GM23338 (cell line): ENCODE results near the gene SETDB2. TPM values are rescaled to one million over a fixed set of nuclear protein-coding genes. Genes with fewer than 3 reads are reported as not detected.

Experiments used
- ATAC-seq: fragments of 200-7000 bp; cut with Tn5 transposase; 3 replicates; pipeline ENCODE4 v1.9.1; 2020
- DNase-seq: peaks from one replicate; pipeline ENCODE4 v3.0.0-alpha.2; 2015; ENCODE audit warnings: low spot score
- H2AFZ ChIP-seq: fragments of 200-600 bp; sonication (generic); 2 replicates; pipeline ENCODE4 v1.8.0; 2016; ENCODE audit warnings: antibody characterized with exemption, mild to moderate bottlenecking, moderate library complexity
- H3F3A ChIP-seq: fragments of 200-600 bp; sonication (generic); replicated peaks from 2 replicates; pipeline ENCODE4 v1.8.0; 2017; ENCODE audit warnings: antibody characterized with exemption, mixed run types, low read depth
- H3K27ac ChIP-seq: fragments of 200-600 bp; sonication (generic); 2 replicates; pipeline ENCODE4 v1.6.1; 2016; ENCODE audit warnings: low read depth
- H3K27me3 ChIP-seq: fragments of 200-600 bp; sonication (generic); 2 replicates; pipeline ENCODE4 v1.8.0; 2016; ENCODE audit warnings: mild to moderate bottlenecking, mixed run types, moderate library complexity; ENCODE audit not compliant: insufficient read depth
- H3K36me3 ChIP-seq: fragments of 200-600 bp; sonication (generic); 2 replicates; pipeline ENCODE4 v1.8.0; 2016; ENCODE audit warnings: mild to moderate bottlenecking; ENCODE audit not compliant: insufficient read depth
- H3K4me1 ChIP-seq: fragments of 200-600 bp; sonication (generic); 2 replicates; pipeline ENCODE4 v1.8.0; 2016; ENCODE audit warnings: mild to moderate bottlenecking, moderate library complexity; ENCODE audit not compliant: insufficient read depth
- H3K4me2 ChIP-seq: fragments of 200-600 bp; sonication (generic); 2 replicates; pipeline ENCODE4 v1.7.1; 2017; ENCODE audit warnings: mixed run types
- H3K4me3 ChIP-seq: fragments of 200-600 bp; sonication (generic); 2 replicates; pipeline ENCODE4 v1.6.1; 2016; ENCODE audit warnings: mixed run types
- H3K79me2 ChIP-seq: fragments of 200-600 bp; sonication (generic); replicated peaks from 2 replicates; pipeline ENCODE4 v1.8.0; 2017; ENCODE audit warnings: mild to moderate bottlenecking; ENCODE audit not compliant: insufficient read depth
- H3K9me2 ChIP-seq: fragments of 200-600 bp; sonication (generic); 2 replicates; pipeline ENCODE4 v1.8.0; 2017; ENCODE audit not compliant: insufficient read depth
- H4K20me1 ChIP-seq: fragments of 200-600 bp; sonication (generic); replicated peaks from 2 replicates; pipeline ENCODE4 v1.8.0; 2017; ENCODE audit warnings: mild to moderate bottlenecking; ENCODE audit not compliant: insufficient read depth
- H3K27ac Mint-ChIP-seq: 2 replicates; pipeline ENCODE4 v1.8.0; 2020; ENCODE audit warnings: inconsistent platforms, mild to moderate bottlenecking, moderate library complexity, mixed read lengths
- H3K27me3 Mint-ChIP-seq: 3 replicates; pipeline ENCODE4 v1.8.0; 2022; ENCODE audit warnings: low read depth, mild to moderate bottlenecking, moderate library complexity, mixed read lengths, inconsistent platforms; ENCODE audit not compliant: insufficient read depth, poor library complexity
- H3K36me3 Mint-ChIP-seq: 3 replicates; pipeline ENCODE4 v1.8.0; 2021; ENCODE audit warnings: low read depth, mild to moderate bottlenecking, inconsistent platforms, moderate library complexity, mixed read lengths
- H3K4me1 Mint-ChIP-seq: 3 replicates; pipeline ENCODE4 v1.8.0; 2020; ENCODE audit warnings: mild to moderate bottlenecking, inconsistent platforms, mixed read lengths
- H3K4me3 Mint-ChIP-seq: 3 replicates; pipeline ENCODE4 v1.8.0; 2021; ENCODE audit warnings: moderate library complexity, mild to moderate bottlenecking, inconsistent platforms, mixed read lengths
- H3K9me3 Mint-ChIP-seq: 3 replicates; pipeline ENCODE4 v1.8.0; 2020; ENCODE audit warnings: moderate library complexity, mild to moderate bottlenecking, inconsistent platforms, mixed read lengths
- CREB1 ChIP-seq: fragments of 250-450 bp; sonication (Bioruptor Pico); IDR thresholded peaks from 2 replicates; pipeline ENCODE4 v1.5.0; 2020; ENCODE audit warnings: low read depth, mild to moderate bottlenecking, moderate library complexity
- CTCF ChIP-seq, 2 experiments: fragments of 200-600 bp in 1 of 2; sonication (generic) in 1 of 2; conservative IDR thresholded peaks; 2 replicates each; pipeline versions ENCODE4 v1.5.1 to v1.6.1; 2016 to 2017; ENCODE audit warnings: antibody characterized with exemption in 2 of 2, low read depth in 2 of 2, mild to moderate bottlenecking in 2 of 2, moderate library complexity in 1 of 2
- ETS1 ChIP-seq: IDR thresholded peaks from 2 replicates; pipeline ENCODE4 v1.6.1; 2016; ENCODE audit warnings: antibody characterized with exemption
- EZH2phosphoT487 ChIP-seq: fragments of 200-600 bp; sonication (generic); IDR thresholded peaks from one replicate; pipeline ENCODE4 v1.8.1; 2018; ENCODE audit warnings: antibody characterized with exemption; ENCODE audit not compliant: unreplicated experiment
- REST ChIP-seq: IDR thresholded peaks from one replicate; pipeline ENCODE4 v1.6.1; 2018; ENCODE audit warnings: antibody characterized with exemption; ENCODE audit not compliant: unreplicated experiment
- ZNF114 ChIP-seq: fragments of 250-450 bp; sonication (Bioruptor Pico); IDR thresholded peaks from 2 replicates; pipeline ENCODE4 v1.5.0; 2020; ENCODE audit warnings: mild to moderate bottlenecking, moderate library complexity
- ZNF462 ChIP-seq: fragments of 250-450 bp; sonication (Bioruptor Pico); IDR thresholded peaks from 2 replicates; pipeline ENCODE4 v1.5.0; 2020; ENCODE audit warnings: mild to moderate bottlenecking, moderate library complexity
- polyA plus RNA-seq: library from polyadenylated mRNA; unstranded; fragments of >200 nt; fragmentation: Nextera tagmentation; extraction: Ambion mirVana; gene quantifications from 2 replicates; pipeline ENCODE4 v1.2.1, GENCODE V29; 2016
- total RNA-seq: library from RNA; depleted of rRNA; stranded (reverse); fragments of >200 nt; shearing (Covaris generic); gene quantifications from 2 replicates; pipeline ENCODE4 v1.2.3, GENCODE V29; 2014

The SETDB2 gene
- total and polyA plus RNA-seq, 2 experiments from 2014 or later: 4.6 to 5.8 TPM

- TF ChIP-seq ZNF462 (CRISPR knock-in tag) (no peak), CREB1 (CRISPR knock-in tag) (no peak)
Observed at GRCh38 chr13:49454388-49455006, 10.4 kb downstream of the SETDB2 start (continued).

- no peaks in the 10 kb centered on the region for H3K27me3 Mint-ChIP-seq
- H3K4me3 Mint-ChIP-seq: no peak overlapping the region
- Histone ChIP-seq H3K4me2 (no peak overlapping the region), H3K4me1 (no peaks in the 10 kb centered on the region), H3K36me3 (no peaks in the 10 kb centered on the region), H3F3A (no peaks in the 10 kb centered on the region), H3K9me2 (no peaks in the 10 kb centered on the region), H2AFZ (no peak overlapping the region), H3K4me3 (no peak overlapping the region), H4K20me1 (no peaks in the 10 kb centered on the region), H3K79me2 (no peaks in the 10 kb centered on the region), H3K27ac (no peak overlapping the region), H3K27me3 (no peaks in the 10 kb centered on the region)
- H3K27ac Mint-ChIP-seq: no peak overlapping the region
- no peaks in the 10 kb centered on the region for H3K36me3 Mint-ChIP-seq
- H3K4me1 Mint-ChIP-seq: peaks cover 3% of the 10 kb centered on the region; the same call in 2 of the 3 replicates
- no peaks in the 10 kb centered on the region for H3K9me3 Mint-ChIP-seq
- ATAC-seq: no peak
- no peak for DNase-seq
- TF ChIP-seq CREB1 (CRISPR knock-in tag) (no peak), ETS1 (no peak), REST (no peak), CTCF (conservative IDR thresholded peaks at IDR 0.05; ENCODE audit: low read depth in 2 of 2) (no peak), EZH2phosphoT487 (no peak), ZNF114 (CRISPR knock-in tag) (no peak)
Observed at GRCh38 chr13:49455007-49455398, 10.9 kb downstream of the SETDB2 start.
